ENCODE data around the gene PGPEP1.

Gene PGPEP1

DNA sequence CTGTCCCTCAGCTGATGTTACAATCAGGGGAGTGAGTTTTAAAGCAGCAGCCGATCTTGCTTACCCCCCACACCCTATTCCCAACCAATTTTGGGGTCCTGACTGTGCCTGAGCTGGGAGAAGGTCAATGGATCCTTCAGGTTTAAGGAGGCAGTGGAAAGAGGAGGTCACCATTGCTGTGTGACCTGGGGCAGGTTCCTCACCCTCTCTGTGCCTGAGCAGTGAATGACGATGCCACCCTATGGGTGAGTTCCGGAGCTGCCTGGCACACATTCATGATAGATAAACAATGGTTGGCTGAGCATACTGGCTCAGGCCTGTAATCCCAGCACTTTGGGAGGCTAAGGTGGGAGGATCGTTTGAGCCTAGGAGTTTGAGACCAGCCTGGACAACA lies 38.7 kb upstream of the PGPEP1 start:
- H3K9me2 ChIP-seq (replicated peaks; ENCODE audit: low read depth, low read length): no peaks in the 10 kb centered on the region
- no peak overlapping the region for H3K4me3 ChIP-seq (ENCODE audit: low read length, poor library complexity, severe bottlenecking)
- H3K9me3 ChIP-seq (ENCODE audit: insufficient read depth, low read depth, low read length): no peaks in the 10 kb centered on the region
- peaks cover 9% of the 10 kb centered on the region; the same call in 1 of the 2 replicates for H3K36me3 ChIP-seq (ENCODE audit: insufficient read depth, low read length)
- H3K79me2 ChIP-seq (ENCODE audit: insufficient read depth, low read length): peaks cover 16% of the 10 kb centered on the region; the same call in 1 of the 2 replicates
- H3K27me3 ChIP-seq (ENCODE audit: insufficient read depth, low read length, poor library complexity, severe bottlenecking): no peaks in the 10 kb centered on the region
- peaks cover 15% of the 10 kb centered on the region for H3F3A ChIP-seq (ENCODE audit: low read depth)
- no peaks in the 10 kb centered on the region for H4K20me1 ChIP-seq (ENCODE audit: insufficient read depth, low read length, poor library complexity, severe bottlenecking)
- H3K4me1 ChIP-seq (ENCODE audit: insufficient read depth, low read length, poor library complexity, severe bottlenecking): peaks cover 24% of the 10 kb centered on the region
- no peak overlapping the region for H2AFZ ChIP-seq (ENCODE audit: low read length)
- no peak overlapping the region for H3K4me2 ChIP-seq (ENCODE audit: low read depth, low read length, poor library complexity, severe bottlenecking)
- no peak for TF ChIP-seq EZH2phosphoT487 (IDR thresholded peaks at IDR 0.05; ENCODE audit: borderline replicate concordance)
- no peak for TF ChIP-seq CTCF (conservative IDR thresholded peaks at IDR 0.05; ENCODE audit: low read length)
- no peak overlapping the region for H3K9ac ChIP-seq (ENCODE audit: low read depth, low read length, poor library complexity, severe bottlenecking)

DNA sequence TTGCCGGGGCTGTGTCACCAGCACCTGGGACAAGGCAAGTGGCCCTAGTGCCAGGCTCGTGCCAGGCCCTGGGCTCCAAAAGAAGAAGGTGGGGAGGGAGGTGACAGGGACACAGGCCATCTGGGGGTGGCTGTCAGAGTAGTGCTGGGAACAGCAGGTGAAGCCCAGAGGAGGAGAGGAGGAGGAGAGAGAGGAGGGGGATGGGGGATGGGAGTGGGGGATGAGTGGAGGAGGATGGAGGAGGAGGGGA lies 36.3 kb upstream of the PGPEP1 start:
- Histone ChIP-seq H3F3A (ENCODE audit: low read depth) (peaks cover 18% of the 10 kb centered on the region), H4K20me1 (ENCODE audit: insufficient read depth, low read length, poor library complexity, severe bottlenecking) (peaks cover 3% of the 10 kb centered on the region), H3K4me2 (ENCODE audit: low read depth, low read length, poor library complexity, severe bottlenecking) (peak overlapping the region; percentile 90), H2AFZ (ENCODE audit: low read length) (no peak overlapping the region), H3K9me2 (replicated peaks; ENCODE audit: low read depth, low read length) (no peaks in the 10 kb centered on the region), H3K79me2 (ENCODE audit: insufficient read depth, low read length) (peaks cover 16% of the 10 kb centered on the region; the same call in 1 of the 2 replicates), H3K4me3 (ENCODE audit: low read length, poor library complexity, severe bottlenecking) (peak overlapping the region; percentile 83), H3K27me3 (ENCODE audit: insufficient read depth, low read length, poor library complexity, severe bottlenecking) (no peaks in the 10 kb centered on the region), H3K9me3 (ENCODE audit: insufficient read depth, low read depth, low read length) (no peaks in the 10 kb centered on the region), H3K36me3 (ENCODE audit: insufficient read depth, low read length) (peaks cover 27% of the 10 kb centered on the region; the same call in 1 of the 2 replicates), H3K4me1 (ENCODE audit: insufficient read depth, low read length, poor library complexity, severe bottlenecking) (peaks cover 24% of the 10 kb centered on the region), H3K9ac (ENCODE audit: low read depth, low read length, poor library complexity, severe bottlenecking) (peak overlapping the region; percentile 92)
- TF ChIP-seq CTCF (conservative IDR thresholded peaks at IDR 0.05; ENCODE audit: low read length) (no peak), EZH2phosphoT487 (IDR thresholded peaks at IDR 0.05; ENCODE audit: borderline replicate concordance) (no peak)

DNA sequence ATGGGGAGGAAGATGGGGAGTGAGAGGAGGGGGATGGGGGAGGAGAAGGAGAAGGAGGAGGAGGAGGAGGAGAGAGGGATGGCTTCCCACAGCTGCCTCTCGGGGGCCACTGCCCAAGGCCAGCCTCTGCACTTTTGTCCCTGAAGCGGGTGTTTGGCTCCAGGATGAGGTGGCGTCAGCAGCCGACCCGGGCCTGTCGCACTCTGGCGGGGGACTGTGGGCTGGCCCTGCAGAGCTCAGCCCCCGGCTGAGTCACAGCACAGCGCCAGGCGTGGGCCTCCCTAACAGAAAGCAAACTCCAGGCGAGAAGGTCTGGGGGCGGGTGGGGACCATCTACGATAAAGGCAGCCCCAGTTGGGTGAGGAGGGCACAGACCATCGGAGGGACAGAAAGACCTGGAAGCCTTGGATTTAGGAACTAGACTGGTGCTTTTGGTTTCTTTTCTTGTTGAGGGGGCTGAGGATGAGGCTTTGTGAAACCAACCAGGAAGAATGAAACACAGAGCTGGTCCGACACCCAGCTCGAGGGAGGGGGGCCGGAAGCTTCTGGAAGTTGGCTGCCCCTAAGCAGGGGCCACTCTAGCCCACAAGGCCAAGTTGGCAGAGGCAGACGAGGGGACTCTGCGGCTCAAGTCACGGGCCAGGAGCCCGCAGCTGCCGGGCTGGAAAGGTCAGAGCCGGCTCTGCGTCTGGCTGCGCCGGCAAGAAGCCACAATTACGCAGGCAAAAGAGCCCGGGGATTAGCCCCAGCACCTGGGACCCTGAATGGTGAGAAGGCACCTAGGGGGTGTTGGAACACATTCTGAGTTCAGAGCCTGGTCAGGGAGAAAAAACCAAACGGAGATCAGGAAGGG lies 35.7 kb upstream of the PGPEP1 start:
- Histone ChIP-seq H3K4me3 (ENCODE audit: low read length, poor library complexity, severe bottlenecking) (peak overlapping the region; percentile 83), H3K27me3 (ENCODE audit: insufficient read depth, low read length, poor library complexity, severe bottlenecking) (no peaks in the 10 kb centered on the region), H3K4me2 (ENCODE audit: low read depth, low read length, poor library complexity, severe bottlenecking) (peak overlapping the region; percentile 90), H3K79me2 (ENCODE audit: insufficient read depth, low read length) (peaks cover 16% of the 10 kb centered on the region; the same call in 1 of the 2 replicates), H3F3A (ENCODE audit: low read depth) (peaks cover 18% of the 10 kb centered on the region), H3K9ac (ENCODE audit: low read depth, low read length, poor library complexity, severe bottlenecking) (peak overlapping the region; percentile 92), H3K36me3 (ENCODE audit: insufficient read depth, low read length) (peaks cover 32% of the 10 kb centered on the region; the same call in 1 of the 2 replicates), H4K20me1 (ENCODE audit: insufficient read depth, low read length, poor library complexity, severe bottlenecking) (peaks cover 3% of the 10 kb centered on the region), H3K9me3 (ENCODE audit: insufficient read depth, low read depth, low read length) (no peaks in the 10 kb centered on the region), H3K9me2 (replicated peaks; ENCODE audit: low read depth, low read length) (no peaks in the 10 kb centered on the region), H3K4me1 (ENCODE audit: insufficient read depth, low read length, poor library complexity, severe bottlenecking) (peaks cover 24% of the 10 kb centered on the region), H2AFZ (ENCODE audit: low read length) (peak overlapping the region; percentile 44; the same call in 1 of the 2 replicates)
- TF ChIP-seq EZH2phosphoT487 (IDR thresholded peaks at IDR 0.05; ENCODE audit: borderline replicate concordance): no peak
- no peak for TF ChIP-seq CTCF (conservative IDR thresholded peaks at IDR 0.05; ENCODE audit: low read length)

Data from Loucy (cell line).